Ectodermal cell (in vitro differentiated cells): Measurements from ENCODE around the gene NCOA3.
"Not testable (repeated sequence)": the region's sequence is repeated elsewhere in the genome, so short reads cannot be mapped to it uniquely, and the experiment has no call there.

Experiments
- H3K27ac ChIP-seq: 2 replicates; pipeline ENCODE4 v1.7.0; 2013; ENCODE audit warnings: mild to moderate bottlenecking, low read depth, low read length; ENCODE audit not compliant: insufficient read depth, poor library complexity, severe bottlenecking
- H3K27me3 ChIP-seq: 2 replicates; pipeline ENCODE4 v1.7.0; 2013; ENCODE audit warnings: mild to moderate bottlenecking, low read length; ENCODE audit not compliant: insufficient read depth, control insufficient read depth, poor library complexity, severe bottlenecking
- H3K36me3 ChIP-seq: one replicate; pipeline ENCODE4 v1.7.0; 2013; ENCODE audit warnings: low read length; ENCODE audit not compliant: control insufficient read depth, insufficient read depth
- H3K4me1 ChIP-seq: one replicate; pipeline ENCODE4 v1.7.0; 2013; ENCODE audit warnings: low read length; ENCODE audit not compliant: control insufficient read depth, insufficient read depth
- H3K4me3 ChIP-seq: 2 replicates; pipeline ENCODE4 v1.7.0; 2013; ENCODE audit warnings: low read depth, low read length, control low read depth; ENCODE audit not compliant: insufficient read depth
- H3K9me3 ChIP-seq: 2 replicates; pipeline ENCODE4 v1.7.0; 2013; ENCODE audit warnings: mild to moderate bottlenecking, low read length, moderate library complexity; ENCODE audit not compliant: control insufficient read depth
- WGBS, 2 experiments: methylation state at CpG; one replicate each; pipeline ENCODE4 v1.1.7; 2013; ENCODE audit warnings: missing lambda C conversion rate in 2 of 2; 5-methylcytosine and 5-hydroxymethylcytosine counted together

NCOA3 gene

GRCh38 chr20:47459344-47460073 is 42.2 kb upstream of the NCOA3 start:
- H3K36me3 ChIP-seq = no peaks in the 10 kb centered on the region
- 88 to 91% methylated on average over 9 of the region's 9 CpGs for WGBS, 2 experiments
- H3K27me3 ChIP-seq = no peaks in the 10 kb centered on the region
- H3K27ac ChIP-seq = no peak overlapping the region
- no peaks in the 10 kb centered on the region for H3K9me3 ChIP-seq
- H3K4me3 ChIP-seq = no peak overlapping the region
- H3K4me1 ChIP-seq = no peaks in the 10 kb centered on the region

- H3K9me3 ChIP-seq, H3K27me3 ChIP-seq, H3K4me1 ChIP-seq, H3K27ac ChIP-seq, H3K4me3 ChIP-seq, H3K36me3 ChIP-seq: not testable (repeated sequence)
- 90 to 95% methylated on average over 6 of the region's 6 CpGs for WGBS, 2 experiments
Observed at GRCh38 chr20:47460761-47461112, 41.0 kb upstream of the NCOA3 start.

- Histone ChIP-seq H3K36me3 (no peaks in the 10 kb centered on the region), H3K27me3 (no peaks in the 10 kb centered on the region), H3K9me3 (no peaks in the 10 kb centered on the region), H3K4me1 (no peaks in the 10 kb centered on the region), H3K4me3 (no peak overlapping the region), H3K27ac (no peak overlapping the region)
- WGBS, 2 experiments = 91 to 99% methylated on average over 5 of the region's 5 CpGs
Observed at GRCh38 chr20:47461120-47461685, 40.5 kb upstream of the NCOA3 start.

- H3K27me3 ChIP-seq, H3K9me3 ChIP-seq, H3K36me3 ChIP-seq, H3K4me3 ChIP-seq, H3K4me1 ChIP-seq, H3K27ac ChIP-seq: not testable (repeated sequence)
- WGBS, 2 experiments = 93 to 95% methylated on average over 5 of the region's 5 CpGs
Observed at GRCh38 chr20:47461906-47462305, 39.8 kb upstream of the NCOA3 start.

GRCh38 chr20:47464380-47465101 is 37.1 kb upstream of the NCOA3 start:
- H3K4me3 ChIP-seq = no peak overlapping the region
- H3K36me3 ChIP-seq = no peaks in the 10 kb centered on the region
- WGBS, 2 experiments = 93 to 96% methylated on average over 10 to 11 of the region's 11 CpGs
- no peaks in the 10 kb centered on the region for H3K27me3 ChIP-seq
- H3K27ac ChIP-seq = no peak overlapping the region
- H3K9me3 ChIP-seq = no peaks in the 10 kb centered on the region
- H3K4me1 ChIP-seq = no peaks in the 10 kb centered on the region

GRCh38 chr20:47465335-47466090 is 36.2 kb upstream of the NCOA3 start:
- 94% methylated on average over 16 of the region's 16 CpGs for WGBS, 2 experiments
- no peaks in the 10 kb centered on the region for H3K27me3 ChIP-seq
- H3K9me3 ChIP-seq = no peaks in the 10 kb centered on the region
- no peaks in the 10 kb centered on the region for H3K36me3 ChIP-seq
- no peak overlapping the region for H3K4me3 ChIP-seq
- no peaks in the 10 kb centered on the region for H3K4me1 ChIP-seq
- H3K27ac ChIP-seq = no peak overlapping the region

- 89 to 96% methylated on average over 2 of the region's 2 CpGs for WGBS, 2 experiments
Observed at GRCh38 chr20:47466213-47466612, 35.5 kb upstream of the NCOA3 start.

GRCh38 chr20:47466704-47467459 is 34.8 kb upstream of the NCOA3 start:
- no peaks in the 10 kb centered on the region for H3K27me3 ChIP-seq
- no peaks in the 10 kb centered on the region for H3K4me1 ChIP-seq
- no peaks in the 10 kb centered on the region for H3K9me3 ChIP-seq
- whole genome bisulfite sequencing, 2 experiments = 94% methylated on average over 15 of the region's 15 CpGs
- no peaks in the 10 kb centered on the region for H3K36me3 ChIP-seq
- H3K4me3 ChIP-seq = no peak overlapping the region
- no peak overlapping the region for H3K27ac ChIP-seq

More at GRCh38 chr20:47466213-47466612, 35.5 kb upstream of the NCOA3 start:
- no peaks in the 10 kb centered on the region for H3K36me3 ChIP-seq
- no peak overlapping the region for H3K4me3 ChIP-seq
- H3K27ac ChIP-seq = no peak overlapping the region
- no peaks in the 10 kb centered on the region for H3K4me1 ChIP-seq
- no peaks in the 10 kb centered on the region for H3K27me3 ChIP-seq
- no peaks in the 10 kb centered on the region for H3K9me3 ChIP-seq

GRCh38 chr20:47468290-47469050 is 33.2 kb upstream of the NCOA3 start:
- 89 to 91% methylated on average over 14 of the region's 14 CpGs for WGBS, 2 experiments
- Histone ChIP-seq H3K36me3 (no peaks in the 10 kb centered on the region), H3K9me3 (no peaks in the 10 kb centered on the region), H3K27me3 (no peaks in the 10 kb centered on the region), H3K4me3 (no peak overlapping the region), H3K27ac (no peak overlapping the region), H3K4me1 (no peaks in the 10 kb centered on the region)
